HG03442 (cell line): ENCODE results near the gene SPARC.
"Not testable (repeated sequence)": the region's sequence is repeated elsewhere in the genome, so short reads cannot be mapped to it uniquely, and the experiment has no call there.

Source experiments
- ATAC-seq: cut with Tn5 transposase; IDR thresholded peaks from one replicate; pipeline ENCODE4 v1.9.1; 2021; ENCODE audit warnings: mild to moderate bottlenecking, moderate library complexity; ENCODE audit not compliant: unreplicated experiment

The SPARC gene

DNA sequence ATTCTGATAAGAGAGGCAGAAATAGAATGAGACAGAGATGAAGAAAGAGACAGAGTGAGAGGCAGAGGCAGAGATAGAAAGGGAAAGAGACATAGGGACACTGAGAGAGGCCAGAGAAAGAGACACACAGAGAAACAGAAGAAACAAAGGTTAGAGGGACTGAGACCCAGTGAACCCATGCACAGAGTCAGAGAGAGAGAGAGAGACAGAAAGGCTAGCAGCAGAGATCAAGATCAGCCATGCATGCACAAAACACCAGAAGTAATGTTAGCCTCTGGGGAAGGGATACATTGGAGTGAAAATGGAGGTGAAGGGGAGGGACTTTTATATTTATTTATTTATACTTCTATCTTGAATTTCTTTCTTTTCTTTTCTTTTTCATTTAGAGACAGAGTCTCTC, 14.1 kb upstream of the SPARC start:
- peak; percentile 29 for ATAC-seq

DNA sequence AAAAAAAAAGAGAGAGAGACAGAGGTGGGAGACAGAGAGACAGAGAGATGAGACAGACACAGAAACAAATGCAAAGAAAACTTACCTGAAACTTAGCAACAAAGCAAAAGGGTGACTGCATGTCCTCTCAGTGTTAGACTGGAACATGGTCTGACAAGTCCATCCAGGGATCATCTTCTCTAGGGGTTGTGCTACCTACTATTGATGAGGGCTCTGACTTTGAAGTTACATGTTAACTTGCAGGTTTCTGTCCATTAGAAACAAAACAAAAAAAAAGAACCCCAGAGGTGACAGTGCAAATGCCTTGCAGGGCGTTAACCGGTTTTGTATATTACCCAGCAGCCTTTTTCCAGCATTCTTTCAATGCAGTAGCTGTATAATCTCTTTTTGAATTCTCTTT, 13.6 kb upstream of the SPARC start:
- no peak for ATAC-seq

DNA sequence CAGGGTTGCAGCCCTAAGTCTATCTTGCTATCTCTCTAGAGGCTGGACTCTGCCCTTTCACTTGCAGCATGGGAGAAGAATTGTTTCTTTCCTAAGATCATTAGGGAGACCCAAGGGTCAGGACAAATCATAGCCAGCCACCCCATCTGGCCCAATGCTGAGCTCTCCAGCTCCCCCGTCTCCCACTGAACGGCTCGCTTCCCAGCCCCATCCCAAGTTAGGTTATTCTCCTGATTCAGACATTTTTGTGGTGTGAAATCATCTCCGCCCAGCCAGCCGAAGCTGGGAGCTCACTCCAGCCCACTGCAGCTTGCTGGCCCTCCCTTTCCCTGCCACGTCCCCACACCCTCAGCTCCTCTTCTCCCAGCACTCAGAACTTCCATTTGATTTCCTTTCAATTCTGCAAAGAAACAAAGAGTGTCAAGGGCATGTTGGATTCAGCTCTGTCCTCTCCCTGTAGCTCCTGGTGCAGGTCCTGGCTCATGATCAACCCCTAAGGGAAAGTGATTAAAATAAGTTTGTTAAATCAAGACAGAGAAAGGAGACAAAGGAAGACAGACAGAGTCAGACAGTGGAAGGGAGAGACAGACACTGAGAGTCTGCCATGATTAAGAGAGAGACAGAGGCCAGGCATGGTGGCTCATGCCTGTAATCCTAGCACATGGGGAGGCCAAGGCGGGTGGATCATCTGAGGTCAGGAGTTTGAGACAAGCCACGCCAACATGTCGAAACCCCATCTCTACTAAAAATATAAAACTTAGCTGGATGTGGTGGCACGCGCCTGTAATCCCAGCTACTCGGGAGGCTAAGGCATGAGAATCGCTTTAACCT, 12.6 kb upstream of the SPARC start:
- no peak for ATAC-seq

DNA sequence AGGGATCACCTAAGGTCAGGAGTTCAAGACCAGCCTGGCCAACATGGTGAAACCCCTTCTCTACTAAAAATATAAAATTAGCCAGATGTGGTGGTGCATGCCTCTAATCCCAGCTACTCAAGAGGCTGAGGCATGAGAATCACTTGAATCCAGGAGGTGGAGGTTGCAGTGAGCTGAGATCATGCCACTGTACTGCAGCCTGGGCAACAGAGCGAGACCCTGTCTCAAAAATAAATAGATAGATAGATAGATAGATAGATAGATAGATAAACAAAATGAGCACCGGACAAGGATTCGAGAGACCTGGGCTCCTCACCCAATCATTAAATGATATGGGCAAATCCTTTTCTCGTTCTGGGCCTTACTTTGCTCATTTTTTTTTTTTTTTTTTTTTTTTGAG, 11.4 kb upstream of the SPARC start:
- not testable (repeated sequence) for ATAC-seq

DNA sequence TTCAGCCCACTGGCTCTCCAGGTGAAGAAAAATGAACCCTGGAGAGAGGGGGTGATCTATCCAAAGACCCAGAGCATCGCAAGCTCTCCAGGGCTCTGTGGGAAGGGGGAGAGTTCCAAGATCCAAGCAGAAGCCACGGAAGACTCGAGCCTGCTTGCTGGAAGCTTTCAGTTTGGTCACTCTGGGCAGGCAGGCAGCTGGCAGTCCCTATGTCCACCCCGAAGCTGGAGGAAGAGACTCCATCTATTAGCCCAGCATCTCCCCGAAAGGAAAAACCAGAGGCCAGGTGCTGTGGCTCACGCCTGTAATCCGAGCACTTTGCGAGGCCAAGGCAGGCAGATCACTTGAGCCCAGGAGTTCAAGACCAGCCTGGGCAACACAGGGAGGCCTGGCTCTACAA, 10.7 kb upstream of the SPARC start:
- no peak for ATAC-seq

DNA sequence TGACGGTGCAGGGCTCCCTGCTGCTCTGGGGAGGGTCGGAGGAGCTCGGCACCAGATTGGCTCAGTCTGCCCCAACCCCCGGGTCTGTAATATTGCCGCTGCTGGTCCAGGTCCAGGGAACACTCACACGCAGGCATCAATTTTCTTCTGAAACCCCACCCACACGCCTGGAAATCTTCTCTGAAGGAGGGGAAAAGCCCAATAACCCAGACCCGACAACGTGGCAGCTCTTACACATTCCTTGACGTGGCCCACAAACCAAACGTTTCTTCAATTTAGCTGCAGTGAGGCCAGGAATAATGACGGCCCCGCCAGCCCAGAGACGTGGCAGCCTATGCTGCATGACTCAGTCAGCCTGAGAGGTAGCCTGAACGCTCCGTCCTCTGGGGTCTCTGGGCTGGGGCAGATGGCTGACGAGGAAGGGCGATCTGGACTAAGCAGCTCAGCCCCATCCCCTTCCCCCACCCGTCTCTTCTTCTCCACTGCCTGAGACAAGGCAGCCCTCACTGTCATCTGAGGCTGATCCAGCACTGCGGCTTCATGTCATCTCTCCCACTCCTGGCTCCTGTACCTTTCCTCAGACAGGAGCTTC, 9.9 kb upstream of the SPARC start:
- no peak for ATAC-seq

DNA sequence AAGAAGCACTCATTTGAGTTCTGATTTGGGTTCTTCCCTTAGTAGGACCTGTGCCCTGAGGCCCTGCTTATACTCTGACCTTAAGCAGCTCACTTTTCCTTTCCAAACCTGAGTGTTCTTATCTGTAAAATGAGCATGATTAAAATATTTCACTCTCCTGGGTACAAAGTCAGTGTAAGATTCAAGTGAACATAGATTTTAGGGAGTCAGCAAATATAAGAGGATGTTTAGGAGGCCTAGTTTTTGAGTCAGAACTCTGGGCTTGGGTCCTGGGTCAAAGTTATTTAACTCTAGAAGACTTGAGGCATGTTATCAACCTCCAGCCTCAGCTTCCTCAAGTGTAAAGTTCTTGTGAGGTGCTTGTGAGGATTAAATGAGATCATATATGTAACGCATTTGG, 8.7 kb upstream of the SPARC start:
- no peak for ATAC-seq

DNA sequence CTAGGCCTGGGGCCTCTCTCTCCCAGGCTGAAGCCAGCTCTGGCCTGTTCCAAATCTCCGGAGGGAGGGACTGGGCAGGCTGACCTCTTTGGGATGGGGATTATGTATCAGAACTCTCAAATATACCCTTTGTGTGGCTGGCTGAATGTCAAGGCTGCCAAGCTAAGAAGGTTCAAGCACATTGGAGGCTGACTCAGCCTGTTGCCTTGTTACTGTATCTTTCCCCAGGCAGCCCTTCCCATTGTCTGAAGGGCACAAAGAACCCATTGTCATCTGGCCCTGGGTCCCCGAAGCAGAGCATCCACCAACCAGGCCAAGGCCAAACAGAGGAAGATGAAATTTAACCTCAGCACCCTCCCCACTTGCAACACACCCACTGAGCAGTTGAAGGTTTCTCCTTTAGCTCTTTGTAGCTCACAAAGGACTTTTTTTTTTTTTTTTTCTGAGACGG, 7.3 kb upstream of the SPARC start:
- ATAC-seq: no peak

DNA sequence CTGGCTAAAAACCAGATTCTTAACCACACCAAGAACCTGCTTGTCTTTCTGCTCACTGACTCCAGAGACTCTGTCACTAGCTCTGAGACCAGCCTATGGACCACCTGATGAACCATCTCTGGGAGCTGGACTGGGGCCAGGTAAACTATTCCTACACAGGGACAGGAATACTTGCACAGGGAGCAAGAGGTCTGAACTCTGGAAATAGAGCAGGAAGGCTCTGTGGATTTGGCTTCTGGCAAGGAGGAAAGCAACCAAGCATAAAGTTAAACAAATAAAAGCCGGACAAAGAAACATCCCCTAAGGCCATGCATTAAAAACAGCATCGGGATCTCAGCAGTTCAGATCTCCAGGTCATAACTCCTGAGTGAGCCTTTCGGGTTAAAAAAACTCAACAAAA, 5.6 kb upstream of the SPARC start:
- ATAC-seq: no peak

DNA sequence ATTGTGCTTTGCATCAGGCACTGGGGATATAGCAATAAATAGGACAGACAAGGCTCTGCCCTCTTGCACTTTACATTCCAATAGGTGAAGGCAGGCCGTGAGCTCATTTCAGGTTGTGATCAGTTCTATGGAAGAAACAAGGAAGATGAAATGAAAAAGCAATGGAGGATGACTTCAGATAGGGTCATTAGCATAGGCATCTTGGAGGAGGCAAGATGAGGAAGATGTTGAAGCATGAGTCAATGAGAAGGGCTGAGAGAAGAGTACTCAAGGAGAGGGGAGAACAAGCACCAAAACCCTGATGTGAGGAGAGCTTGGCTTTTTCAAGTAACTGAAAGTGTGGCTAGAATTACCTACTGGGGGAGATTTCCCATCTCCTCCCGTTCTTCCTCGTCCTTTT, 5.0 kb upstream of the SPARC start:
- ATAC-seq: no peak

DNA sequence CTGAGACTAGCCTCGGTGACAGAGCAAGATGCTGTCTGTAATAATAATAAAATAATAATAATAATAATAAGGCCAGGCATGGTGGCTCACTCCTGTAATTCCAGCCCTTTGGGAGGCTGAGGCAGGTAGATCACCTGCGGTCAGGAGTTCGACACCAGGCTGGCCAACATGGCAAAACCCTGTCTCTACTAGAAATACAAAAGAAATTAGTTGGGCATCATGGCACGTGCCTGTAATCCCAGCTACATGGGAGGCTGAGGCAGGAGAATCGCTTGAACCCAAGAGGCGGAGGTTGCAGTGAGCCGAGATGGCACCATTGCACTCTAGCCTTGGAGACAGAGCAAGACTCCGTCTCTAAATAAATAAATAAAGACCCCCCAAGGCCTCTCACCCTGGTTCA, 2.9 kb upstream of the SPARC start:
- ATAC-seq: not testable (repeated sequence)

DNA sequence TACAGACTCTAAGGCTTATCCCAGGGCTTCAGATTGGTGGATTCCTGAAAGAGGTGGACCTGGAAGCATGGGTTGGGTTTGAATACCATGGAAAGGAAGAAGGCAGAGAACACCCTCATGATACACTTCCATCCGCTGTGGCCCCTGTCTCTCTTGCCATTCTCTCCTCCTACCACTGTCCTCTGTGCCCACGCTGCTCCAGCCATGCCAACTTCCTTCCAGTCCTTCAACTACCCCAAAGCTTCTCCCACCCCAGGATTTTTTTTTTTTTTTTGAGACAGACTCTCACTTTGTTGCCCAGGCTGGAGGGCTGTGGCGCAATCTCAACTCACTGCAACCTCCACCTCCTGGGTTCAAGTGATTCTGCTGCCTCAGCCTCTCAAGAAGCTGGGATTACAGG, 1.7 kb upstream of the SPARC start:
- no peak for ATAC-seq

DNA sequence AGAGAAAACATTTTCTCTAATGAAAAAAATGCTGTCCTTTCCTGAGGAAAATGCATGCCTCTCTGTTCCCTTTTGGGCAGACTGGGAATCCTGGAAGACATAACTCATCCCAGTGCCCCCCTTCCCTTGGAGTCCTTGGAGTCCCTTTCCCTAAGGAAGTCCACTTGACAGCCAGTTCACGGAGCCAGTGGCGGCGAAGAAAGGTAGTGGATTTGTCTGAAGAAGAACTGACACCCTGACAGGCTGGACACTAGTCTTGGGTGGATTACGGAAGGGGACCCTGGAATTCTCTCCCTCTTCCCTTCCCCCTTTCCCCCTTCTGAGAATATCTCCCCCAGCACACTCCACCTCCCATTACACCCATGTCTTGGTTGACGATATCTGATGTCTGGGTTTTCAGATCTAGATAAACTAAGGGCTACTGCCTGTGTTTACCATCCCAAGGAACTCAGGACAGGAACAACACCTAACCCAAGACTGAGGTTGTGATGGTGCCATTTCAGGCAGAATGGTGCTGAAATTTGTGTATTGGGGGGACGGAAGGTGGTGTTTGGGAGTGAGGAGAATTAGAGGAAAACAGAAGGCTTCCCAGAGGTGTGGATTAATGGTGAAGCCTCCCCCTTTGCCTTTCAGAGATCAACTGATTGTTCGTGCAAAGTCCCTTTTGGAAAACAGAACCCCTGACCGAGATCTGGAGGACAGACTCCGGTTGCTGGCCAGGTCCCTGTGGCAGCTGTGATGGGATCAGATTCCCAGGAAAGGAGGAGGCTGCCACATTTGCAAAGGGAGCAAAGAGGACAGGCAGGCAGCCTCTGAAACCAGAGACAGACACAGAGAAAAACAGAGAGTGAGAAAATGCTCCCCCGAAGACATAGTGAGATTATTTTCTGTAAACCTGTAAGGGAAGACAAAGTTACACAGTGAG, 704 bp downstream of the SPARC start:
- ATAC-seq: no peak

DNA sequence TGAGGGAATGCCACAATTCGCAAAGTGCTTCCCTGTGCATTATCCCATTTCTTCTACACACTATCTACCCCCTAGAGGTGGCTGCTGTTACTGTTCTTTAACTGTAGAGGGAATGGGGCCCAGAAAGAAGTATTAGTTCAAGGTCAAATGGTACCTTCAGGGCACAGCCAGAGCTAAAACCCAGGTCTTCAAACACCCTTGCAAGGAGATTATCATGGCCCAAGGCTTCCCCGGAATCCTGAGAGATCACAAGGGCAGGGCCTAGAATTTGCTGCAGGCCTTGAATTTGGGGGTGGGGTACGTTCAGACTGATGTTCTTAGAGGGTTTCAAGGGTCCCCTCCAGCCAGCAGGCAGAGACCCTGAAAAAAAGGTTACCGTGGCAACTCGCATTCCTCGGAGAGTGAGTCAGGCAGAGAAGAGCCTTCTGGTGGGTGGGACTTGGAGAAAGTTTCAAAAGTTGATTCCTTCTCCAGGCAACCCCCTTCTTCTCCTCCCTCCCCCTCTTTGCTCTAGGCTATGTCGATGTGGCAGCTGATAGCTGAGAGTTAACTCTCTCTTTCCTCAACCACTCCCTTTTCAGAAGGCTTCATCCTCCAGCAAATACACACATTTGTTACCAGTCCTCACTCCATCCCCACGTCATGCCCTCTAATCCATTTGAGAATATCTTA, 1.9 kb downstream of the SPARC start:
- no peak for ATAC-seq

DNA sequence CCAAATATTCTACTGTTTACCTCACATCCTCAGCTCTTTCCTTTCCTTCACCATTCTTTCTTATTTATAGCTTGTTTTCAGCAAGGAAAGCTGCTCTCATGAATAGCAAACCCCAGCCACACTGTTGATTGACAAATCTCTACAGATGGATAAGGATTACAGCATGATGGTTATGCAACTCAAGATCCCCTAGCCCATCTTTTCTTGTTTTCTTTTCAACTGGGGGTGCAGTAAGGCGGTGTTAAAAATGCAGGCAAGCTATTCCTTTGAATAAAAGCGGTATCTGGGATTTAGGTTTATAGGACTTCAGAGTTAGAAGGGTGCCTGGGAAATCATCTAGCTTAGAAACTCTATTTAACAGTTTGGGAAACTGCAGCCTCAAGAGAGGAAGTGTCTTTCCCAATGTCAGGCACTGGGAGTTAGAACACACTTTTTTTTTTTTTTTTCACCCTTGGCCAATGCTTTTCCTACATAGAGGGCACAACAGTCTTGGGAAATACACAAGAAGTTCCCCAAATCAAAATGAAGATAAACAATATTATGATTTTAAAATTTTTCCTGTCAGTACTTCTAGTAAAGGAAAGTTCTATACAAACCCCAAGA, 2.6 kb downstream of the SPARC start:
- no peak for ATAC-seq

DNA sequence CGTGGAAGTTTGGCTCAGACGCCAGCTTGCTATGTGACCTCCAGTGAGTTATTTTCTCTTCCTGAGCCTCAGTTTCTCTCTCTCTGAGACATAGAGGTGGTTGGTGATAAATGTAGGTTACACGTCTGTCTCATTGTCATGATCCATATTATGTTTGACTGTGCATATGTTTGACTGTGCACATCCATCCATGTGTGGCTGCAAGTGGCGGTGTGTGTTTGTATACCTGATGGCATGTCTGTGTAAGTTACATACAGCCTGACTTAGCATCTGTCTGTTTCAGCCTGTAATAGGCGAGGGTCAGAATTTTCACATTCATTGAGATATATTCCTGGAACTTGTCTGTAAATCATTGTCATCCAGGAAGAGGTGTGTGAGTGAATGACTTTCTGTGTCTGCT, 3.3 kb downstream of the SPARC start:
- ATAC-seq: no peak

DNA sequence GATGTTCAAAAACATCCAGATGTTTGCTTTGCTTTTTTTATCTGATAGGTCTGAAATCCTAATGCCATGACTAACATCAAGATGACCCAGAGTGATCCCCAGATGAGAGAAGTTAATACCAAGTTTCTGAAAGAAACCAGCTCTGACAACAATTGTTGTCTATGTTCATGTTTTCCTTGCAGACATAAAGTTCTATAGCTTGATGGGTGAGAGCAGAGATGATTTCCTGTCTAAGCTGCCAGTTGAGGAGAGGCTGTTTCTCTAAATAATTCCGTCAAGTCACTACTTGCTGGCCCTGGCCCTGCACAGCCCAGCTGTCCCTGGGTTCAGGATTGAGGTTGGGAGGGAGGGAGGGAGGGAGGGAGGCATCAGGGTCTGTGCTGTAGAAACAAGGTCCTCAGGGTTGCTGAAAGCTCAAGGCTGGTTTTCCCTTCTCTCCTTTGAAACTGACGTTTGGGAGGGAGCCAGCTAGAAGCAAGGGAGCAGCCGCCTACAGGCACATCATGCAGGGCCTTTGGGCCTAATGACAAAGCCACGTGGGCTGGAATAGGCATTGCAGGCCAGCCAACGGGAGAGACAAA, 3.9 kb downstream of the SPARC start:
- ATAC-seq: no peak

DNA sequence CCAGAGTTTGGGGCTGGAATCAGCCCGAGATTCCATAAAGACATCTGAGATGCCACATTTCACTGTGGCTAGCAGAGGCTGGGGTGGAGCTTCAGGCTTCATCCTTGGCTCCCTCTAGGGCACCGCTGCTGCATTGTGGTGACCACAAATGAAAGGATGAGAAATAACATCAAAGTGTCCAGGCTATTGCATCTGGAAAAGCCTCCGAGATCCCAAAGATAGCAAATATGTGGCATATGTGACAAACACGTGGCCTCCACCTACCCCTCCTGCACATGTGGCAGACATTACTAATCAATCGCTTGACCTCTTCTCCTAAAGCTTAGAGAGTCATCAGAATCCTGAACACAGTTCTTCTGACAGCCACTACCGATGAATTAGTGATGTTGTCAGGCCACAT, 4.5 kb downstream of the SPARC start:
- no peak for ATAC-seq

DNA sequence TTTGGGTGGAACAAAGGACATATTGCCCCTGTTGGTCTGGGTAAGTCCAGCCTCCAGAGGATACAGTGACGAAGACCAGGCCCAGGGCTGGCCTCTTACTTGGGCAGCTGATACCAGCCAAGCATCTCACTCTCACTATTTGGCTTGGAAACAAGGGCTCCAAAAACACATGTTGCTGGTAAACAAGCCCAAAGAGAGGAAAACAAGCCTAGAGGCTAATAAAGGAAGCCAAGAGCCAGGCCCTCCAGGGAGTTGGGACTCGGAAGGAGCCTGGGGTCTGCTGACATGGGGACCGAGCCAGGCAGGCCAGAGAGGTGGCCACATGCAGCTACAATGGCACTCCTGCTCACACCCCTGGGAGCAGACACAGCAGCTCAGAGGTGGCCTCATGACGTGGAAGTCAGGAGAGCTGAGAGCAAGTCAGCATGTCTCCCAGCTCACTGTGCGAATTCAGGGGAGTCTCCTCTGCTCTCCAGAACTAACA, 5.7 kb downstream of the SPARC start:
- ATAC-seq: no peak

DNA sequence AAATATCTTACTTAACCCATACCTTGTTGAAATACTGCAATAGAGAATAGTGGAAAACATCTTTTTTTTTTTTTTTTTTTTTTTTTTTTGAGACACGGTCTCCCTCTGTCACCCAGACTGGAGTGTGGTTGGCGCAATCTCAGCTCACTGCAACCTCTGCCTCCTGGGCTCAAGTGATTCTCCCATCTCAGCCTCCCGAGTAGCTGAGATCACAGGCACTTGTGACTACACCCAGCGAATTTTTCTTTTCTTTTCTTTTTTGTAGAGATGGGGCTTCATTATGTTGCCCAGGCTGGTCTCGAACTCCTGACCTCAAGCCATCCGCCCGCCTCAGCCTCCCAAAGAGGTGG, 6.6 kb downstream of the SPARC start:
- not testable (repeated sequence) for ATAC-seq
